ENCODE data around the gene TMEM245.

Gene TMEM245

GRCh38 chr9:109107402-109108240, 12.1 kb downstream of the TMEM245 start:
- no peak for DNase-seq

GRCh38 chr9:109101810-109102209, 17.9 kb downstream of the TMEM245 start:
- DNase-seq, result no peak

GRCh38 chr9:109101202-109101595, 18.5 kb downstream of the TMEM245 start:
- DNase-seq, result no peak

GRCh38 chr9:109100543-109101201, 19.1 kb downstream of the TMEM245 start:
- DNase-seq, result no peak

- peak in 1 of 56 donors; percentile 8 for DNase-seq
These were observed 20.8 kb downstream of the TMEM245 start for GRCh38 chr9:109098960-109099308.

GRCh38 chr9:109098171-109098959, 21.4 kb downstream of the TMEM245 start:
- peak in 11 of 56 donors; percentile 1 to 35 (median 19) for DNase-seq

GRCh38 chr9:109097146-109097545, 22.6 kb downstream of the TMEM245 start:
- no peak for DNase-seq

- no peak for DNase-seq
These were observed 24.4 kb downstream of the TMEM245 start for GRCh38 chr9:109095321-109095720.

- DNase-seq, result no peak
These were observed 25.5 kb downstream of the TMEM245 start for GRCh38 chr9:109094268-109094667.

GRCh38 chr9:109092587-109092986, 27.2 kb downstream of the TMEM245 start:
- DNase-seq, result no peak

- no peak for DNase-seq
These were observed 27.6 kb downstream of the TMEM245 start for GRCh38 chr9:109092051-109092580.

- DNase-seq, result no peak
These were observed 31.5 kb downstream of the TMEM245 start for GRCh38 chr9:109088221-109088620.

GRCh38 chr9:109087795-109088194, 32.0 kb downstream of the TMEM245 start:
- no peak for DNase-seq

GRCh38 chr9:109086221-109086620, 33.5 kb downstream of the TMEM245 start:
- DNase-seq, result no peak

- no peak for DNase-seq
These were observed 34.2 kb downstream of the TMEM245 start for GRCh38 chr9:109085510-109085909.

- no peak for DNase-seq
These were observed 35.8 kb downstream of the TMEM245 start for GRCh38 chr9:109083813-109084405.

GRCh38 chr9:109083141-109083540, 36.6 kb downstream of the TMEM245 start:
- DNase-seq, result no peak

GRCh38 chr9:109082091-109082620, 37.6 kb downstream of the TMEM245 start:
- no peak for DNase-seq

GRCh38 chr9:109074236-109074889, 45.4 kb downstream of the TMEM245 start:
- no peak for DNase-seq

- DNase-seq, result no peak
These were observed 46.8 kb downstream of the TMEM245 start for GRCh38 chr9:109072821-109073435.

Measured in amygdala (tissue), 56 donors.